Testis (tissue), 3 donors: Measurements from ENCODE around the gene PLEKHM2. TPM values are rescaled to one million over a fixed set of nuclear protein-coding genes. Genes with fewer than 3 reads are reported as not detected.

Experiments used
- DNase-seq: peaks from one replicate; pipeline ENCODE4 v3.0.0-alpha.2; 2019
- H3K27ac ChIP-seq, 2 donors: fragments of 200-600 bp; sonication (generic); one replicate each; pipeline ENCODE4 v1.5.1; 2019
- H3K27me3 ChIP-seq: fragments of 200-600 bp; sonication (generic); one replicate; pipeline ENCODE4 v1.5.1; 2019
- H3K36me3 ChIP-seq: fragments of 200-600 bp; sonication (generic); one replicate; pipeline ENCODE4 v1.5.1; 2017; ENCODE audit warnings: low read depth; ENCODE audit errors: missing control alignments
- H3K4me1 ChIP-seq: fragments of 200-600 bp; sonication (generic); one replicate; pipeline ENCODE4 v1.5.1; 2019
- H3K4me3 ChIP-seq, 2 donors: fragments of 200-600 bp; sonication (generic); one replicate each; pipeline ENCODE4 v1.5.1; 2017 to 2019
- H3K9me3 ChIP-seq: fragments of 200-600 bp; sonication (generic); one replicate; pipeline ENCODE4 v1.5.1; 2017
- CTCF ChIP-seq, 3 experiments: fragments of 450-650 bp in 2 of 3; fragments of 200-600 bp in 1 of 3; sonication (generic) in 1 of 3; IDR thresholded peaks; one replicate each; pipeline ENCODE4 v1.5.1; 2016 to 2019; ENCODE audit warnings: antibody characterized with exemption in 3 of 3, mild to moderate bottlenecking in 2 of 3, moderate library complexity in 1 of 3
- POLR2A ChIP-seq: fragments of 450-650 bp; IDR thresholded peaks from one replicate; pipeline ENCODE4 v1.6.1; 2017; ENCODE audit warnings: antibody characterized with exemption, mild to moderate bottlenecking, moderate library complexity
- WGBS, 2 donors: methylation state at CpG; one replicate each; pipeline ENCODE4 v1.1.5; 2018; 5-methylcytosine and 5-hydroxymethylcytosine counted together
- intact Hi-C: fragments of 100-400 bp; cut with DNase I; formaldehyde crosslinking; loops from one replicate; pipeline ENCODE4 v1.15.1; 2023; ENCODE audit warnings: low total_unique reads
- polyA plus RNA-seq: library from polyadenylated mRNA; stranded (reverse); fragments of 350-450 nt; fragmentation: Illumina TruSeq; extraction: RNeasy Lipid Tissue Mini Kit (QIAGEN cat#74804); gene quantifications from one replicate; pipeline ENCODE4 v1.2.3, GENCODE V29; 2014; ENCODE audit warnings: low read depth, low replicate concordance; ENCODE audit not compliant: insufficient read depth
- small RNA-seq, 2 donors: library from RNA; depleted of rRNA; stranded (forward); fragments of <200 nt; gene quantifications; one replicate each; pipeline ENCODE3, GENCODE V24; 2016
- total RNA-seq, 2 donors: library from RNA; depleted of rRNA; stranded (reverse); fragments of >200 nt; gene quantifications; one replicate each; pipeline ENCODE4 v1.2.3, GENCODE V29; 2016

PLEKHM2 gene
- total and polyA plus RNA-seq, 3 donors from 2014 or later: 61.9 to 98.4 (median 70.2) TPM

GRCh38 chr1:15771836-15772515 is 87.9 kb downstream of the PLEKHM2 start:
- Histone ChIP-seq H3K4me3 (no peak overlapping the region), H3K36me3 (no peaks in the 10 kb centered on the region), H3K27ac (no peak overlapping the region), H3K9me3 (no peaks in the 10 kb centered on the region), H3K4me1 (no peaks in the 10 kb centered on the region), H3K27me3 (no peaks in the 10 kb centered on the region)
- TF ChIP-seq POLR2A (no peak), CTCF (IDR thresholded peaks at IDR 0.05) (no peak)
- intact Hi-C loops: no loop called here
- WGBS, 2 donors: 49 to 57% methylated on average over 4 to 6 of the region's 6 CpGs
- no peak for DNase-seq

- no peaks in the 10 kb centered on the region for H3K27me3 ChIP-seq
- no peak for DNase-seq
- WGBS, 2 donors: 83 to 84% methylated on average over 2 of the region's 2 CpGs
- H3K36me3 ChIP-seq: no peaks in the 10 kb centered on the region
- no peak overlapping the region for H3K4me3 ChIP-seq
- intact Hi-C loops: no loop called here
- no peaks in the 10 kb centered on the region for H3K4me1 ChIP-seq
- no peaks in the 10 kb centered on the region for H3K9me3 ChIP-seq
- no peak overlapping the region for H3K27ac ChIP-seq
- TF ChIP-seq CTCF (IDR thresholded peaks at IDR 0.05) (no peak), POLR2A (no peak)
Measured at GRCh38 chr1:15775706-15776105, 91.6 kb downstream of the PLEKHM2 start.

GRCh38 chr1:15777909-15778707 is 94.0 kb downstream of the PLEKHM2 start:
- H3K27me3 ChIP-seq: no peaks in the 10 kb centered on the region
- no peak for TF ChIP-seq POLR2A
- TF ChIP-seq CTCF (IDR thresholded peaks at IDR 0.05): no peak
- no peak overlapping the region for H3K4me3 ChIP-seq
- H3K27ac ChIP-seq: no peak overlapping the region
- H3K9me3 ChIP-seq: no peaks in the 10 kb centered on the region
- no peaks in the 10 kb centered on the region for H3K4me1 ChIP-seq
- no peaks in the 10 kb centered on the region for H3K36me3 ChIP-seq
- intact Hi-C loops: no loop called here
- no peak for DNase-seq
- WGBS, 2 donors: 88 to 90% methylated on average over 7 of the region's 7 CpGs

Small RNAs within 50 kb of the gene (small RNA-seq; reads per million reads assigned to genes)
- 0 to 0.64 reads per million in 2 donors for gene AL121992.2

Other genes starting within 250 kb of the PLEKHM2 start
- gene CTRC, start 245.9 kb upstream of the PLEKHM2 start, total RNA-seq: under 1 TPM; 0.50 to 0.55 TPM
- gene CTRC, start 245.9 kb upstream of the PLEKHM2 start, polyA plus RNA-seq: 0.83 TPM
- 1 to 10 TPM; 3.7 to 4.8 TPM for gene CELA2A, start 227.6 kb upstream of the PLEKHM2 start, total RNA-seq
- gene CELA2A, start 227.6 kb upstream of the PLEKHM2 start, polyA plus RNA-seq: 2.4 TPM
- gene CELA2B, start 208.2 kb upstream of the PLEKHM2 start, total RNA-seq: 1 to 10 TPM; 3.3 to 3.7 TPM
- gene CELA2B, start 208.2 kb upstream of the PLEKHM2 start, polyA plus RNA-seq: 2.7 TPM
- gene CASP9, start 160.1 kb upstream of the PLEKHM2 start, total RNA-seq: 10 to 100 TPM; 34.8 to 48.5 TPM
- 33.8 TPM for gene CASP9, start 160.1 kb upstream of the PLEKHM2 start, polyA plus RNA-seq
- gene DNAJC16, start 157.5 kb upstream of the PLEKHM2 start, total RNA-seq: 10 to 100 TPM; 24.3 to 32.1 TPM
- gene DNAJC16, start 157.5 kb upstream of the PLEKHM2 start, polyA plus RNA-seq: 19.9 TPM
- gene AGMAT, start 99.3 kb upstream of the PLEKHM2 start, total RNA-seq: 1 to 10 TPM in 1 of 2 donors, under 1 TPM in 1; 0.99 to 1.5 TPM
- gene AGMAT, start 99.3 kb upstream of the PLEKHM2 start, polyA plus RNA-seq: 1.8 TPM
- 10 to 100 TPM; 45.2 to 54.2 TPM for gene DDI2, start 66.9 kb upstream of the PLEKHM2 start, total RNA-seq
- gene DDI2, start 66.9 kb upstream of the PLEKHM2 start, polyA plus RNA-seq: 9.6 TPM
- gene SLC25A34, start 51.9 kb downstream of the PLEKHM2 start, total RNA-seq: 1 to 10 TPM; 2.5 to 3.8 TPM
- gene SLC25A34, start 51.9 kb downstream of the PLEKHM2 start, polyA plus RNA-seq: 2.6 TPM
- not detected for gene TMEM82, start 58.2 kb downstream of the PLEKHM2 start, total RNA-seq
- gene TMEM82, start 58.2 kb downstream of the PLEKHM2 start, polyA plus RNA-seq: not detected
- gene FBLIM1, start 74.5 kb downstream of the PLEKHM2 start, total RNA-seq: 10 to 100 TPM; 32.8 to 52.5 TPM
- gene FBLIM1, start 74.5 kb downstream of the PLEKHM2 start, polyA plus RNA-seq: 23.3 TPM
- gene UQCRHL, start 123.3 kb downstream of the PLEKHM2 start, total RNA-seq: 1 to 10 TPM; 1.5 to 2.0 TPM
- 2.5 TPM for gene UQCRHL, start 123.3 kb downstream of the PLEKHM2 start, polyA plus RNA-seq
- 10 to 100 TPM; 53.2 to 60.6 TPM for gene SPEN, start 163.4 kb downstream of the PLEKHM2 start, total RNA-seq
- 54.8 TPM for gene SPEN, start 163.4 kb downstream of the PLEKHM2 start, polyA plus RNA-seq